PFSK-1 (cell line): Measurements from ENCODE around the gene FEZ2. TPM values are rescaled to one million over a fixed set of nuclear protein-coding genes. Genes with fewer than 3 reads are reported as not detected.

Experiments
- FOXP2 ChIP-seq: optimal IDR thresholded peaks from 2 replicates; pipeline ENCODE3; 2011; ENCODE audit warnings: borderline replicate concordance, control low read depth, inconsistent platforms; ENCODE audit not compliant: insufficient read depth; ENCODE audit errors: extremely low read length, extremely low read depth
- POLR2AphosphoS5 ChIP-seq: IDR thresholded peaks from 2 replicates; pipeline ENCODE4 v1.6.1; 2012; ENCODE audit warnings: low read depth, mild to moderate bottlenecking, control low read depth, low read length, moderate library complexity
- REST ChIP-seq, 2 experiments: IDR thresholded peaks; 2 replicates each; pipeline versions ENCODE4 v1.6.1 to v1.8.0; 2011 to 2012; ENCODE audit warnings: low read depth in 2 of 2, low read length in 2 of 2, control low read depth in 1 of 2, inconsistent platforms in 1 of 2, mild to moderate bottlenecking in 1 of 2, moderate library complexity in 1 of 2; ENCODE audit not compliant: insufficient read depth in 1 of 2
- SIN3A ChIP-seq: IDR thresholded peaks from 2 replicates; pipeline ENCODE4 v1.6.1; 2012; ENCODE audit warnings: mild to moderate bottlenecking, low read length, moderate library complexity, borderline replicate concordance; ENCODE audit not compliant: insufficient read depth
- TAF1 ChIP-seq: IDR thresholded peaks from 2 replicates; pipeline ENCODE4 v1.6.1; 2012; ENCODE audit warnings: low read length, control low read depth, borderline replicate concordance; ENCODE audit not compliant: insufficient read depth
- polyA plus RNA-seq: library from polyadenylated mRNA; unstranded; fragments of >200 nt; gene quantifications from one replicate; pipeline ENCODE4 v1.2.1, GENCODE V29; 2012; ENCODE audit warnings: low read depth, missing spikeins; ENCODE audit not compliant: insufficient read length

FEZ2 gene
- polyA plus RNA-seq, result 23.1 TPM

GRCh38 chr2:36597532-36598377 lies at the start of gene FEZ2:
TSS of gene FEZ2 (minus strand) at chr2:36598168. CDS start at chr2:36598142, 26 bp downstream.
- peak; percentile 47 for TF ChIP-seq FOXP2
- TF ChIP-seq REST (IDR thresholded peaks at IDR 0.05; ENCODE audit: insufficient read depth in 1 of 2, low read depth in 2 of 2, low read length in 2 of 2), result 0 out of 4 replicates have a peak, but pooled peaks of 1 of the 2 experiments have one; percentile 4
- 0 out of 2 replicates have a peak, but pooled peaks have one; percentile 66 for TF ChIP-seq SIN3A
- TF ChIP-seq TAF1, result no peak
- TF ChIP-seq POLR2AphosphoS5, result peak; percentile 70; the same call in 1 of the 2 replicates

- TF ChIP-seq POLR2AphosphoS5, result no peak
- TF ChIP-seq SIN3A, result no peak
- no peak for TF ChIP-seq FOXP2
- TF ChIP-seq TAF1, result no peak
- TF ChIP-seq REST (IDR thresholded peaks at IDR 0.05; ENCODE audit: insufficient read depth in 1 of 2, low read depth in 2 of 2, low read length in 2 of 2), result no peak
Measured at GRCh38 chr2:36634981-36635597, 37.1 kb upstream of the FEZ2 start.

- TF ChIP-seq TAF1 (no peak), FOXP2 (no peak), SIN3A (no peak), POLR2AphosphoS5 (no peak), REST (IDR thresholded peaks at IDR 0.05; ENCODE audit: insufficient read depth in 1 of 2, low read depth in 2 of 2, low read length in 2 of 2) (no peak)
Measured at GRCh38 chr2:36633470-36634092, 35.6 kb upstream of the FEZ2 start.

- TF ChIP-seq FOXP2, result no peak
Measured at GRCh38 chr2:36626756-36627155, 28.8 kb upstream of the FEZ2 start.

GRCh38 chr2:36626071-36626470 lies 28.1 kb upstream of the FEZ2 start:
- no peak for TF ChIP-seq POLR2AphosphoS5
- TF ChIP-seq REST (IDR thresholded peaks at IDR 0.05; ENCODE audit: insufficient read depth in 1 of 2, low read depth in 2 of 2, low read length in 2 of 2), result no peak
- no peak for TF ChIP-seq TAF1
- no peak for TF ChIP-seq FOXP2
- TF ChIP-seq SIN3A, result no peak
